Breast epithelium (tissue), 3 donors: ENCODE data around the gene ATL3.

Source experiments
- CTCF ChIP-seq, 3 donors: fragments of 450-650 bp; IDR thresholded peaks; one replicate each; pipeline ENCODE4 v1.5.1; 2016 to 2017; ENCODE audit warnings: antibody characterized with exemption in 3 of 3, mild to moderate bottlenecking in 3 of 3, moderate library complexity in 3 of 3
- POLR2A ChIP-seq: fragments of 450-650 bp; IDR thresholded peaks from one replicate; pipeline ENCODE4 v1.6.1; 2016; ENCODE audit warnings: antibody characterized with exemption, mild to moderate bottlenecking, moderate library complexity

DNA sequence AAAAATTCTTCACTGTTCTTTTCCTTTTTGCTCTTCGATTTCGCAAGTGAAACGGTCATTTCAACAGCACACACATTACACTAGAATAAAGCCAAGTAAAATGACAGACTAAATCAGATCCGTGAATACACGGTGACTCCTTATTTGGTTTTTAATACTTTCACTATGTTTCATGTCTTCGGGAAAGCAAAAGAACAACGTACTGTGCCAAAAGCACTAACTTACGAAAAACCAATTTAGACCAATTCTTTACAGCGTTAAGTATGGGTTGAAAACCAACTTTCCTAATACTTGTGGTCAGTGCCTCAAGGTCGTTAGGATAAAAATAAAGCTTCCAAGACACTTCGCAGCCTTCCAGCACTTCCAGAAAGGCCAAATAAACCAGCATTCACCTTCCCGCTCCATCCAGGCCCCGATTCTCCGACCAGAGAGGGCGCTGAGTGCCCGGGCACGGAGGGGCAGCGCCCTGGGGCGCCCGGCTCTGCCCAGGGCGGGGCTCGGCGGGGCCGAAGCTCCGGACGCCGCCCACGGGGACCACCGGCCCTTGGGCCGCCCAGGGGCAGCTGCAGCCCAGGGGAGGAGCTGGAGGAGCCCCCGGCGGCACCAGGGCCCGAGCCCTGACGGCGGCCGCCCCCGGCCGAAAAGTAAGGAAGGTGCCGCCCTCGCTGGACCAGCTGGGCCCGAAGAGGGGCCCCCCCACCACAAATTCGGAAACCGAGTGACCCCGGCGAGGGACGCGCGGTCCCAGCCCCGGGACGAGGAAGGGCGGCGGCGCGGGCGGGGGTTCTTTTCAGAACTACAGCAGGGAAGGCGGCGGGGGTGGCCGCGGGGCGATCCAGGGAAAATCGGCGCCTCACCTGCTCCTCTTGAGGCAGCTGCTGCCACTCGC lies 499 bp downstream of the ATL3 start:
- no peak for TF ChIP-seq CTCF (IDR thresholded peaks at IDR 0.05)
- no peak for TF ChIP-seq POLR2A
